Epithelial cell of esophagus (primary cell): Measurements from ENCODE around the gene OR6B1.
"Not testable (repeated sequence)": the region's sequence is repeated elsewhere in the genome, so short reads cannot be mapped to it uniquely, and the experiment has no call there.

Experiments used
- DNase-seq: peaks from one replicate; pipeline ENCODE4 v3.0.0; 2010; ENCODE audit warnings: low read depth
- H3K4me3 ChIP-seq: 2 replicates; pipeline ENCODE4 v1.5.1; 2011; ENCODE audit warnings: mild to moderate bottlenecking, low read length, control low read depth
- CTCF ChIP-seq: IDR thresholded peaks from 2 replicates; pipeline ENCODE4 v1.5.1; 2011; ENCODE audit warnings: low read depth, mild to moderate bottlenecking, low read length, control low read depth, inconsistent platforms; ENCODE audit not compliant: insufficient read depth; ENCODE audit errors: missing control alignments

The OR6B1 gene

GRCh38 chr7:144001543-144001942, 1.4 kb downstream of the OR6B1 start:
- DNase-seq = no peak
- TF ChIP-seq CTCF = no peak
- no peak overlapping the region for H3K4me3 ChIP-seq

GRCh38 chr7:144004703-144005102, 4.6 kb downstream of the OR6B1 start:
- TF ChIP-seq CTCF = no peak
- no peak for DNase-seq
- H3K4me3 ChIP-seq = no peak overlapping the region

GRCh38 chr7:144006029-144006691, 6.0 kb downstream of the OR6B1 start:
- no peak overlapping the region for H3K4me3 ChIP-seq
- no peak for TF ChIP-seq CTCF
- no peak for DNase-seq

- TF ChIP-seq CTCF = no peak
- no peak overlapping the region for H3K4me3 ChIP-seq
- DNase-seq = no peak
Measured at GRCh38 chr7:144006692-144007042, 6.5 kb downstream of the OR6B1 start.

GRCh38 chr7:144009361-144009760, 9.2 kb downstream of the OR6B1 start:
- no peak for TF ChIP-seq CTCF
- H3K4me3 ChIP-seq = no peak overlapping the region
- DNase-seq = no peak

- not testable (repeated sequence) for DNase-seq, H3K4me3 ChIP-seq
Measured at GRCh38 chr7:144010061-144010460, 9.9 kb downstream of the OR6B1 start.

- DNase-seq, H3K4me3 ChIP-seq: not testable (repeated sequence)
Measured at GRCh38 chr7:144010821-144011220, 10.7 kb downstream of the OR6B1 start.

GRCh38 chr7:144011458-144012230, 11.5 kb downstream of the OR6B1 start:
- no peak overlapping the region for H3K4me3 ChIP-seq
- no peak for TF ChIP-seq CTCF
- no peak for DNase-seq
